Measurements from ENCODE around the gene NDUFA9. TPM values are rescaled to one million over a fixed set of nuclear protein-coding genes. Genes with fewer than 3 reads are reported as not detected.

The NDUFA9 gene
- total RNA-seq, 1 experiment from 2014 or later = 74.0 TPM

- H3K4me1 ChIP-seq (ENCODE audit: control insufficient read depth, insufficient read depth, low read length) = peaks cover 5% of the 10 kb centered on the region; the same call in 1 of the 2 replicates
- H3K36me3 ChIP-seq (ENCODE audit: control insufficient read depth, insufficient read depth, low read length) = peaks cover 18% of the 10 kb centered on the region
- DNase-seq (ENCODE audit: low read depth, low spot score) = no peak
- ChIA-PET POLR2A (no interaction called here), CTCF (interaction anchor here (0.5 kb wide), 1 partner anchor 295 kb away, joined by 3 read pairs; no protein-coding TSS in a partner anchor)
- no peak overlapping the region for H3K4me3 ChIP-seq (ENCODE audit: low read depth in 2 of 2, low read length in 2 of 2)
- TF ChIP-seq TCF7L2 (IDR thresholded peaks at IDR 0.05; ENCODE audit: low read depth, low read length) (no peak), POLR2AphosphoS5 (IDR thresholded peaks at IDR 0.05; ENCODE audit: low read depth, low read length) (no peak), SIN3A (IDR thresholded peaks at IDR 0.05; ENCODE audit: borderline replicate concordance, insufficient read depth, low read depth, low read length) (no peak), CTCF (IDR thresholded peaks at IDR 0.05) (no peak), REST (IDR thresholded peaks at IDR 0.05; ENCODE audit: insufficient read depth in 1 of 2, low read depth in 2 of 2, low read length in 1 of 2) (no peak)
- no peaks in the 10 kb centered on the region for H3K9me3 ChIP-seq (ENCODE audit: control insufficient read depth, insufficient read depth, low read depth, low read length)
- no TSS peak for BruUV-seq (replicated peaks)
- no peaks in the 10 kb centered on the region for H3K27me3 ChIP-seq (ENCODE audit: control insufficient read depth, insufficient read depth, low read length)
- ATAC-seq = no peak
- H3K27ac ChIP-seq (ENCODE audit: low read length) = no peak overlapping the region
- in situ Hi-C loops (cut with HindIII; ENCODE audit: low pct_unique_long_range_greater_than_20kb, low sequenced_read_pairs) (no loop called here), intact Hi-C loops (cut with micrococcal nuclease; ENCODE audit: unreplicated experiment) (no loop called here)
These were observed 4.3 kb downstream of the NDUFA9 start for GRCh38 chr12:4653257-4653656.

- H3K27me3 ChIP-seq (ENCODE audit: control insufficient read depth, insufficient read depth, low read length) = no peaks in the 10 kb centered on the region
- intact Hi-C loops (cut with micrococcal nuclease; ENCODE audit: unreplicated experiment) (no loop called here), in situ Hi-C loops (cut with HindIII; ENCODE audit: low pct_unique_long_range_greater_than_20kb, low sequenced_read_pairs) (no loop called here)
- BruUV-seq (replicated peaks) = no TSS peak
- no peak overlapping the region for H3K27ac ChIP-seq (ENCODE audit: low read length)
- H3K36me3 ChIP-seq (ENCODE audit: control insufficient read depth, insufficient read depth, low read length) = peaks cover 18% of the 10 kb centered on the region
- no peak overlapping the region for H3K4me3 ChIP-seq (ENCODE audit: low read depth in 2 of 2, low read length in 2 of 2)
- CTCF ChIA-PET = no interaction called here
- TF ChIP-seq REST (IDR thresholded peaks at IDR 0.05; ENCODE audit: insufficient read depth in 1 of 2, low read depth in 2 of 2, low read length in 1 of 2) = no peak
- no peak for TF ChIP-seq SIN3A (IDR thresholded peaks at IDR 0.05; ENCODE audit: borderline replicate concordance, insufficient read depth, low read depth, low read length)
- no peak for TF ChIP-seq POLR2AphosphoS5 (IDR thresholded peaks at IDR 0.05; ENCODE audit: low read depth, low read length)
- TF ChIP-seq TCF7L2 (IDR thresholded peaks at IDR 0.05; ENCODE audit: low read depth, low read length) = no peak
- ATAC-seq (no peak), DNase-seq (ENCODE audit: low read depth, low spot score) (no peak)
- POLR2A ChIA-PET = no interaction called here
- peaks cover 5% of the 10 kb centered on the region; the same call in 1 of the 2 replicates for H3K4me1 ChIP-seq (ENCODE audit: control insufficient read depth, insufficient read depth, low read length)
- no peaks in the 10 kb centered on the region for H3K9me3 ChIP-seq (ENCODE audit: control insufficient read depth, insufficient read depth, low read depth, low read length)
These were observed 4.8 kb downstream of the NDUFA9 start for GRCh38 chr12:4653691-4654090.

Data from Panc1 (cell line).